Hematopoietic multipotent progenitor cell treated with erythropoietin and hydrocortisone succinate and interleukin-3 and kit ligand, for 6 days (in vitro differentiated cells): ENCODE measurements around the gene TIMP2.
"Not testable (repeated sequence)": the region's sequence is repeated elsewhere in the genome, so short reads cannot be mapped to it uniquely, and the experiment has no call there.

ENCODE experiments used
- DNase-seq: peaks from one replicate; pipeline ENCODE4 v3.0.0-alpha.2; 2015

The TIMP2 gene

DNA sequence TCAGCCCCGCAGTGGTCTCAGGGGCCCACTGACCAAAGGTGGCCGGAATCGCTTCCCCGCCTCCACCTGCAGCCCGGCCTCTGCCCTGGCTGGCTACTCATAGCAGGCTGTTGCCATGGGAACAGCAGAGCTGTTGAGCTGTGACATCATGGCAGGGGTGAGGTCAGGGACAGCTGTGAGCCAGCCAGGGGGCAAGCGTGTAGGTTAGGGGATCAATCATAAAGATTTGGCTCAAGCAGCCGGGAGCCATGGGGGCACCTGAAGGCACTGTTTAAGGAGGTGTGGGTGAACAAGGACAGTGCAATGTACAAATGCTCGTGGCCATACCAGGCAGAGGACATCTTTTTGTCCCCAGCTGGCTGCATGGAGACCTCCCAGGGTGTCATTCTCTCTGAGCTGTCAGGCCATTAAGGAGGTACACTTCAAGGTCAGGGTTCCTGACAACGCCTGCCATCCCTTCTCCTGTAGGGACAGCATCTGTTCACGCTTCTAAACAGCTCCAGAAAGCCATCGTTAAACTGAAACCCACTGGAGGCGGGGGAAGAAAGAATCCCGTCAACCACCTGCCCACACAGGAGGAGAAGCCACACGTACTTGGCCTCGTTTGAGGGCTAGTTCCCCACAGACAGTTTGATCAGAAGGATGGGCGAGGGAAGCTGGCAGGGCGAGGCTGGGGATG, 21.9 kb downstream of the TIMP2 start, which contains the start of gene CEP295NL:
CEP295NL (minus strand) TSS at position 101 of the 679 bp plus-strand sequence. CDS start 1,373 bp downstream, outside the sequence.
- no peak for DNase-seq

DNA sequence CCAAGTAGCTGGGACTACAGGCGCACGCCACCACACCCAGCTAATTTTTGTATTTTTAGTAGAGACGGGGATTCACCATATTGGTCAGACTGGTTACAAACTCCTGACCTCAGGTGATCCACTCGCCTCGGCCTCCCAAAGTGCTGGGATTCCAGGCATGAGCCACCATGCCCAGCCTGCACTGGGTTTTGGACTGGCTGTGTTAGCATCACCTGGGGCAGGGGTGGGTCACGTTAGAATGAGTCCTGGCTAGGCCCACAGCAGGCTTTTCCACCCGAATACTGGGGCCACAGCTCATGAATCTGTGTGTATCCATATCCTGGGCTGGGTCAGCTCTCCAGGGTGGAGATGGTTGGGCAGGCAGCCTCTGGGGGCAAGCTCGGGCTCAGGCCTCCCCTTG, 23.0 kb downstream of the TIMP2 start:
- not testable (repeated sequence) for DNase-seq

DNA sequence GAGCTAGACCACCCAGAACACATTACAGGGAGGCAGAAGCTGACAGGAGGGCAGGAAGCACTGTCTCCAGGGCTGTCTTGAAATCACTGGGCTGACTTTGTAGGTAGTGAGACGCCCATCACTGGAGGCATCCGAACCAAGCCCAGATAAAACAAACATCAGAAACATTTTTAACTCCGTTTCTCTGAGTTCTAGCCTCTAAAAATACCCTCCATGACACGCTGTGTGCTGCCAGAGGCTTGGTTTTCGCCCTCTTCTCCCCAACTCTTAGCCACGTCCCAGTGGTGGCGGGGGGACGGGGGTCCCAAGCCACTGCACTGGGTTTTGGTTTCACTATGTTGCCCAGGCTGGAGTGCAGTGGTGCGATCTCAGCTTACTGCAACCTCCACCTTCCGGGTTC, 23.4 kb downstream of the TIMP2 start:
- no peak for DNase-seq

DNA sequence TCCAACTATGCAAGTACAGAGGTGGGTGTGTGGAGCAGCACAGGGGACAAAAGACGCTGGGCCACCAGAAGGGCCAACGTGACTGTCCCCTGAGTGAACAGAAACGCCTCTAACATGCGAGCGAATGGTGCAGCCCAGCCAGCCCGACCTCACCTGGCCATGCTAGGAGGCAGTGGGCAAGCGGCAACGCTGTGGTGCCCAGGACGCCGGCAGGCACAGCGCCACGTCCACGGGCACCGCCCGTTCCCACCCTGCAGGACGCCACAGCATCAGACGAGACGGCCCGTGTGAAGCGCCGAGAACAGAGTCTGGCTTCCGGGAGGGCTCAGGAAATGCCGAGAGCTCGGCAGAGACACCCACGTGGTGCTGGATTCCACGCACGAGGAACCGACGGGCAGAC, 24.4 kb downstream of the TIMP2 start:
- DNase-seq, result no peak

DNA sequence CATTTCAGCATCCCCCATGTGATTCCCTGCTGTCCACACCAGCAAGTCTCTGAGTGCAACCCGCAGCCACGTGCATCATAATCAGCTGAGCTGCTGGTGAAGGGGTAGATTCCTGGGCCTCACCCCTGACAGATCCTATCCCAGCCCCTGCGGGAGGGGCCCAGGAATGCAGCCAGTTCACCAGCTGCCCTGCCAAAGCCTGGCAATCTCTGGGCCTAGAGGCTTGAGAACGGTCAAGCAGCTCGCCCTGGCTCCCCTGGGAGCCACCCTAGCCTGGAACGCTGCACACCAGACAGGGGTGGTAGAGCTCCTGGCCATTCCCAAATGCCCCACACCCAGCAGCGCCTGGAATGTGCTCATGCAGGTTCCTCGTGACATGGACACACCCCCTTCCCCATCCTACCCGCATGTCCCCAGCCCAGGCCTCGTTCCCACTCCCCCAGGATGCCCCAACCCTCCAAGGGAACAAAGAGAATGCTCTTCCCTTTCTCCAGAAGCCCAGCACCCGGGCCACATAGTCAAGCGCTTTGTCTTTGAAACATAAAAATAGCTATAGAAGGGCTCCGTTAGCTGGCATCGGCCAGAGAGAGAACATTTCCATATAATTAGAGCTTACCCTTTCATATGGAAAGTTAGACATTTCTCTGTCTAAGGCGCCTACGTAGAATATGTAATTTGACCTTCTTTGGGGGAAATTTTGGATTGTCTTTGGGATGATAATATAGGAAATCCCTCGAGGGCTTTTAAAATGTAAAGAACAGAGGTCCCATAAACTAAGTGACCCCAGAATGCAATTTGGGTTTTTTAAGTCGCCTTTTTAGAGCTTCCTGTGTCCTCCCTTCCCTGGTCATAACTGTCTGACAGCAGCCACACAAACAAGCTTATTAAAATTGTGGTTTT, 25.6 kb downstream of the TIMP2 start:
- DNase-seq, result no peak

DNA sequence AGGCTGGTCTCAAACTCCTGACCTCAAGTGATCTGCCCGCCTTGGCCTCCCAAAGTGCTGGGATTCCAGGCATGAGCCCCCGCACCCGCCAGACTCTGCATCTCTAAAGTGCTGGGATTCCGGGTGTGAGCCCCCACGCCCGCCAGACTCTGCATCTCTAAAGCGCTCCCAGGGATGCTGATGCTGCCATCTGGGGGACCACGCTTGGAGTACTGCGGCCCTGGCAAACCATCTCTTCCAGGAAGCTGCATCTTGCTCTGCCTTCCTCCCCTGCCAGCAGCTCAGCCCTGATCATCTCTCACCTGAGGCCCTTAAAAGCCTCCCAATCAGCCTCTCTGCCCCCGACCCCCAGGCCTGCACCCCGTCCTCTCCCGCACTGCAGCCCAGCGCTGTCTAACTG, 26.2 kb downstream of the TIMP2 start:
- DNase-seq, result no peak

DNA sequence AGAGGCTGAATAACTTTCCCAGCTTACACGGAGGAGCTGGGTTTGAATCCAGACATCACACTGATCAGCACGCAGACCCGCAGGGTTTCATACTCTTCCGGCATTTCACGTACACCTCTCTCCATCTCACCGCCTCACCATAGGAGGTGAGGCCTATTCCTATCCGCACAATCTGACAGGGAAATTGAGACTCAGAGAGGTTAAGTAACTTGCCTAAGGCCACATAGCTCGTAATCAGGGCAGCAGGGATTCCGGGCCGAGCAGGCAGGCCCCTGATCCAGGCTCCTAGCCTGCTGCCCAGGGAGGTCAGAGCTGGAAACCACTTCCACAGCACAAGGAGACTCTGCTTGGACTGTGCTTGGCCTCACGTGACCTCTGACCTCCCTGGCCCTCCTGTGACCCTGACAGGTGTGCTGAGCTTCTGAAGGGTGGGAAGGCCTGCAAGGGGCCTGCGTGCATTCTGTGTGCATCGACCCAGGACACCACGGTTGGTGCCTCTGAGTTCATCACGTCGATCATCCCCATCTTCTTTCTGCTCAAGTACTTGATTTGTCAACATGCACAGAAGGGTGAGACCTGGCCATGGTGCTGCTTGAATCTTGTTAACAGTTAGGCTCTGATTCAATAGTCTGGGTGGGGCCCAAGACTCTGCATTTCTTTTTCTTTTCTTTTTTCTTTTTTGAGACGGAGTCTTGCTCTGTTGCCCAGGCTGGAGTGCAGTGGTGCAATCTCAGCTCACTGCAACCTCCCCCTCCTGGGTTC, 26.9 kb downstream of the TIMP2 start:
- DNase-seq, result no peak

DNA sequence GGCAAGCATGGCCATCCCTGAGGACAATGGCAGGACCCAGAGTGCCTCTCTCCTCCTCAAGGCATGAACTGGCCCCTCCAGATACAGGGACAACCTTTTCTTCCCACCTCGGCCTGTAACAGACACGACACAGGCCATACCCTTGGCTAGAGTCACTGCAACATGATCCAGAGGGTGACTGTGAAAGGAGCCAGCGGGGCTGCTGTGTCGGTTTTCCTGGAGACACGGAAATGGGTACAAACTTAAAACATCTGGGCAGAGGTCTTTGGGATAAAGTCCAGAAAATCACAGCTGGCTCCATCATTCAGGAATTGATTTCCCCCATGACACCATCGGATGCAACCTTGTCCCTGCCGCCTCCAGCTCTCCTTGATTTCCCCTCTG, 27.5 kb downstream of the TIMP2 start:
- DNase-seq, result no peak

DNA sequence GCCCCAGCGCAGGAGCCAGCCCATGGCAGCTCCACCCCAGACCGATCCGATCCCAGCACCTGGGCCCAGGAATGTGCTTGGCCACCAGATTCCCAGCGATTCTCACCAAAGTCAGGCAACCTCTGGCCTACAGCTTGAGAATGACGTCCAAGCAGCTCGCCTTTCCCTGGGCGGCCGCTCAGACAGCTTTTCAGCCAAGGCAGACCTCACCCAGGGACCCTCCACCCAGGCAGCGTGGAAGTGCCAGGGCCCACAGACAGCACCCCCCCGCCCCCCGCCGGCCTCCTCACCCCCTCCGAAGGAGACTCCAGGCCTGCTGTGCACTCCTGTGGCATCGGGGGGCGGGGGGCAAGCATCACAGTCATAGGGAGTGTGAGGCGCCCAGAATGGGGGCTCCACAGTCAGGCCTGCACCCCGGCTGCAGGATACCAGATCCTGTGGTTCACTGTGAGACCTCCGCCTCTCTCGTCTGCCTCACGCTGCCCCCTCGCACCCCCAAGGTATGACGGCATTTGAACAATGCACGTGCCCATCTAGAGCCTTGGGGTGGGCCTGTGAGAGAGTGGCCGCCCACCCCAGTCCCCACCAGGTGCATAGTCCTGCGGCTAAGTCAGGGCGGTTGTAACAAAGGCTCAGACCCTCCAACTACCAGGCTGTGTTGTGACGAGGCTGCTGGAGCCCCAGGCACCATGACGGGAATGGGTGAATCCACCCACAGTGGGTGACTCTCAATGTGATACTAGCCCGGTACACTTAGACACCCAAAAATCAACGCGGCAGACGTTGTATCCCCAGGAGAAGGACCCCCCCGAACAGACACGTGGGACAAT, 28.1 kb downstream of the TIMP2 start:
- no peak for DNase-seq

DNA sequence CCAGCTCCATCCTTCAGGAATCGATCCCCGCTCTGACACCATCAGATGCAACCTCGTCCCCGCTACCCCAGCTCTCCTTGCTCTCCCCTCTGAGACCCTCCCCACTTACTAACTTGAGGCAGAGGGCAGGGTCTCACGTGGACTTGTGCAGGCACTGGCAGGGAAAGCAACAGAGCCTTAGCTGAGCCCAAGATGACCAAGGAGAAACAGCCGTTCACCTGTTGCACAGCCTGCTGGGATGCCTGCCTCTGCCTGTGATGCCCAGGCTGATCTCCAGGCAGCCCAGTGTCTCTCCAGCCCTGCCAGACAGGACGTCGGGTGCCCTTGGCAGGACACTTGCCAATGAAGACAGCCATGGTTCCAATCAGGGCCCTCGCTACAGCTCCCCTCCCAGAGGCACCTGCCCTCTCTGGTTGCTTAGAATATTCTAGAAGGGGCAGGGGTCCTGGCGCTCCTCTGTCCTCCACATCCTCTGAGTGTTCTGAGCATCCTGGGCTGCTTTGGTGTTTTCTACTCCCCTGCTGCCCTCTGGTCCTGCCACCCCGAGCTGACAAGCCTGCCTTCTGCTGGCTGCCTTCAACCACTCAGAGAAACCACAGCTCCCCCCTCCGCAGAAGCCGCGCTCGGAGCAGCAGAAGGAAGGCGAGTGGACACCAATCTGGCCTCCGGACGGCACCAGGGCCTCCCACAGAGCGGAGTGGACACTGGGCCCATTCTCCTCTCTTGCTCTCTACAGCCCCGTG, 28.9 kb downstream of the TIMP2 start:
- DNase-seq, result no peak

DNA sequence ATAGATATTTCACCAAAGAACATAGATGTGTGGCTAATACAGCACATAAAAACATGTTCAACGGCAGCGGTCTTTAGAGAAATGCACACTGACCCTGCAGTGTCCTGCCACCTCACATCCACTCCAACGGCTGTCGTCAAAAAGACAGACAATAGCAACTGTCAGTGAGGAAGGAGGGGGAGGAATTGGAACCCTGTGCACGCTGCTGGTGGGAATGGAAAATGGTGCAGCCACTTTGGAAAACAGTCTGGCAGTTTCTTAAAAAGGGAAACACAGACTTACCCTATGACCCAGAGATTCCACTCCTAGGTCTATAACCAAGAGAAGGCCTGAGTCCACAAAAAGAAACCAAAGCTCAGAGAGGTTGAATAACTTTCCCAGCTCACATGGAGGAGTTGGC, 29.9 kb downstream of the TIMP2 start:
- no peak for DNase-seq

DNA sequence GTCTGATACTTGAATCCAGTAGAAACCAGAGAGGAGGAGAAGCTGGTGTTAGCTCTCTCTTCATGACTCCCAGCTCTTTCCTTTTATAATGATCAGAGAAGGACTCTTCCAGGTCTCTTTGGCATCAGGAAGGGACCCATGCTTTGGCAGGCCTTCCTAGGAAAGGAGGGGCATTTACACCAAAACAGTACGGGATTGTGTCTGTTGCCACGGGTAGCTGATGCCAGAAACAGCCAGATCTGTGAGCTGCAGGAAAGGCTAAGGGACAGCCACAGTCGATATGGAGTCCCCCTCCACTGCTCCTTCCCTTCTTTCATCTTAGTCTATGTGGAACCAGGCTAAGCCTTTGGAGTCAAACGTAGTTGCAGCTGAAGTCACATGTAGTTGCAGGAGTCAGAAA, 31.5 kb downstream of the TIMP2 start:
- DNase-seq, result no peak

DNA sequence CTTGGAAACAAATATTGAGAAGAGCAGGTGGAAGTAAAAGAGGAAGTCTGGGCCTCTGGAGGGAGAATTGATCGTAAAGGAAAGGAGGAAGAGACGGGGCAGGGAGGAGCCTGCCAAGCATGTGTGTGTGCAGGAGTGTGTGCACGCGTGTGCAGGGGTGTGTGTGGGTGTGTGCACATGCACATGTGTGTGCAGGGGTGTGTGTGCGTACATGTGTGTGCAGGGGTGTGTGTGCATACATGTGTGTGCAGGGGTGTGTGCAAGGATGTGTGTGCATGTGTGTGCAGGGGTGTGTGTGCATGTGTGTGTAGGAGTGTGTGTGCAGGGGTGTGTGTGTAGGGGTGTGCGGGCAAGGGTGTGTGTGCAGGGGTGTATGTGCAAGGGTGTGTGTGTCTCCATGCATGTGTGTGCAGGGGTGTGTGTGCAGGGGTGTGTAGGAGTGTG, 32.2 kb downstream of the TIMP2 start:
- DNase-seq, result no peak

DNA sequence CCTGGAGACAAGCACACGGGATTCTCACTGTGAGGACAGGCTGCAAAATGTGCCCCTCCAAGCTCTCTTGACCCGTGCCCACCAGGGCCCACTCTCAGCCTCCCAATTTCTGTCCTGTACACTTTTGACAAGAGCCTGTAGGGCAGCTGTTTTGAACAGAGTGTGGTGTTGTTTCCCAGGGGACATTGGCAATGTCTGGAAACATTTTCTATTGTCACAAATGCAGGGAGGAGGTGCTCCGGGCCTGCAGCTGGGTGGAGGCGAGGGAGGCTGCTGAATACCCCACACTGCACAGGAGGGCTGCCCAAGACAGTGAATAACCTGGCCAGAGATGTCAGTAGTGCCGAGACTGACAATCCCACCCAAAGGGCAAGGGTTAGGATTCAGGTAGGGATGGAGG, 32.7 kb downstream of the TIMP2 start:
- DNase-seq, result no peak

DNA sequence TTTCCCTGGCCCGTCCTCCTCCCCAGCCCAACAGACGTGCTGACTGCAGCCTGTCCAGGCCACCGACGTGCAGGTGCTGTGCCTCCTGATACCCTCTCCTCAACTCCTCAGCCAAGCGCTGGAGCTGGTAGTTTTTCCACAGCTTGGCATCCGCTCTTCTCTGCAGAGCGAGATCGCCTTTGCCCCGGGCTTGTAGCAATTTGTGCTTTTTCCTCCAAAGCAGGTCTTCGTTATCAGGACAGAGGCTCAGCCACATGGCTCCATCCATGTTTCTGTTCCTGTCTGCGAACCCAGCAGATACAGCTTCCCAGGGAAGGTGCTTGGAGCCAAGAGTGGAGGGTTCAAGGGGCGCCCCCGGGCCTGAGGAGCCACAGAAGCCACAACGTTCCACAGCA, 33.1 kb downstream of the TIMP2 start:
- DNase-seq, result no peak

DNA sequence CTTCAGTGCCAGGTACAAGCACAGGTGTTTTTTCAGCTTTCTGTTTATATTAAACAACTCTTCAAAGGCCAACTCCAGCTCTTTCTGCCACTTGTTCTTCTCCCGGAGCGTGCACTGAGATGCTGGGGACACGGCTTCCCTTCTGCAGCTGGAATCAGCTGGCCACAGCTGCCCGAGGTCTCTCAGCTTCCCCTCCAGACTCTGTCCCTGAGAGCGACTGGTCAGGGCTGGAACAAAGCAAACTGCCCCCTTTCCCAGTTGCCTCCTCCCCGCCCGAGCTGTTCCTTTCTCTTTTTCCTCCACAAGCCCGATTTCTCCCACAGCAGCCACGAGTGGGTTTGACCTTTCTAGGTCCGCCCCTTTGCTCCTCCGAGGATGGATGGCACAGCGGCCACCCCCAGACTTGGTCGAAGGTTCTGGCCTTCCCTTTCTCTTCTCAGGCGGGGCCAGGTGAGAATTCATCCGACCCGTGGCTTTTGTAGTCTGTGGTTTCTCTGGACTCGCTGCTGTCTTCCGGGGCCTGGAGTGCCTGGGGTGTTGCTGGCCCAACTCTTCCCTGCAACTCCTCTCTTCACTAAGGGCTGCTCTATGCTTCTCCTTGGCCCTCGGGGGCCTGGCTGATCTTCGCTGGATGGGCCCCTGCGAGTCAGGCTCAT, 33.7 kb downstream of the TIMP2 start:
- DNase-seq, result no peak

DNA sequence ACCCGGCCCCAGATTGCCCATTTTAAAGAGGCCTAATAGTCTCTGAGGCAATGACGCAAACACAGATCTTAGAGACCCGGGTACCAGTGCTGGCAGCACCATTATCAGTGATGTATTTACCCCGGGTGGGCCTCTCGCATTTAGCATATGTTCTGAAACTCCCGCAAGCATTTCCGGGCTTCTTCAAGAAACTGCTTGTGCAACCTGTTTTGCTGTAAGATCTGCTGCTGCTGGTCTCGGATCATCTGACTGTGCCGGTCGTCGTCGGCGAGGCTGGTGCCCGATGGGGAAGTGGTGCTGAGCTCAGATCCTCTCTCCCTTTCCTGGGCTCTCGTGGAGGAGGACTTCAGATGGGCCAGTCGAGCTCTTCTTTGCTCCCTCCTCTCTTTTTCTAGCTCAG, 34.7 kb downstream of the TIMP2 start:
- DNase-seq, result peak; percentile 71

DNA sequence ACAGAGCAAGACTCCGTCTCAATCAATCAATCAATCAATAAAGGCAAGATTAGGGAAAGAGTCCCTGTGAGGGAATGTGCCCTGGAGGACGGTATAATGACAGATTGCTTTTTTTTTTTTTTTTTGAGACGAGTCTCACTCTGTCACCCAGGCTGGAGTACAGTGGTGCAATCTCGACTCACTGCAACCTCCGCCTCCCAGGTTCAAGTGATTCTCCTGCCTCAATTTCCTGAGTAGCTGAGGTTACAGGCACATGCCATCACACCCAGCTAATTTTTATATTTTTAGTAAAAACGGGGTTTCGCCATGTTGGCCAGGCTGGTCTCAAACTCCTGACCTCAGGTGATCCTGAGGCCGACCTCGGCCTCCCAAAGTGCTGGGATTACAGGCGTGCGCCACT, 35.1 kb downstream of the TIMP2 start:
- DNase-seq, result not testable (repeated sequence)

DNA sequence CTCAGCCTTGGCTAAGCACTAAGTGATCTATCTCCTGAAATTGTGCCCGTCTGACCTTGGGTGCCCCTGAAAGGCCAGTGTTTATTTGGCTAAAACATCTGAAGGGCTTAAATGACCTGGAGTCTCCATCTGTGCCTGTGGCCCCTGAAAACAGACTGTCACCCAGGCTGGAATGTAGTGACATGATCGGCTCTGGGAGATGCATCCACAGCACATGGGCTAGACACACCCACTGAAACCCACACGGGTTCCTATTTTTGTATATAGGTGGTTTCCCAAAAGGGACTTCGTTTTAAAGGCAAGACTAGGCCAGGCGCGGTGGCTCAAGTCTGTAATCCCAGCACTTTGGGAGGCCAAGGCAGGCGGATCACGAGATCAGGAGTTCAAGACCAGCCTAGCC, 35.7 kb downstream of the TIMP2 start:
- no peak for DNase-seq

DNA sequence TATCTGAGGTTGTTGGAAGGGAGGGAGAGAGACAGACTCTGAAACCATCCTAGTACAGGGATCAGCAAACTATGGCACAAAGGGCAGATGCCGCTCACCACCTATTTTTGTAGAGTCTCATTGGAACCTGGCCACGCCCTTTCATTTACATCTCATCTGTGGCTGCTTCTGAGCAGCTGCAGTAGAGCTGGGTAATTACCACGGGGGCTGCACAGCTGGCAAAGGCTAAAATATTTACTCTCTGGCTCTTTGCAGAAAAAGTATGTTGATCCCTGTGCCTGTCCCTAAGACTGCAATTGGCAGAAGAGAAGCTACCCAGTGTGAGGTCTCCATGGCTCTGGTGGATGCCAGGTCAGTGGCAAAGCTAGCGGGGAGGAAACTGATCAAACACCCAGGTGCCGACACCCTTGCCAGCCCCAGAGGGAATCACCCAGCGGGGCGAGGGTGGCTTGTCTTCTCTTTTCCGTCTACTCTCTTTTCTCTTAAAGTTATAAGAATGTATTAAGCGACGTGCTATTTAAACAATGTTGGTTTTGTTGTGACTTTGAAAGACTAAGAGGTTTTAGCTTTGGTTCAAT, 36.2 kb downstream of the TIMP2 start:
- DNase-seq, result no peak

DNA sequence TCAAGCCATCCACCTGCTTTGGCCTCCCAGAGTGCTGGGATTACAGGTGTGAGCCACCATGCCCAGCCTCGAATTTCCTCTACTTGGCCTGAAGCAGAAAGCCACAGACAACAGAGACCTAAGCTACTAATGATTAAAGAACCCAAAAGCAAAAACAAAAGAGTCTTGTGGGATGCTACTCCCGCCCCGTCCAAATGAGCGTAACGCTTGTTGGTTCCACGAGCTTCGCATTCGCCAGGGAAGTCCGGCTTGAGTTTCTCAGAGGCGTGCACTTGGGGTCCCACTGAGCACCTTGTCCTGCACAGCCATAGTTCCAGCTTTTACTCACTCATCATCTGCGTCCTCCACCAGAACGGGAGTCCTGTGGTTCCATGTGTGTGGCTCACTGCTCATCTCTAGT, 38.2 kb downstream of the TIMP2 start:
- no peak for DNase-seq
